ENCODE data around the gene AQP12A. TPM values are rescaled to one million over a fixed set of nuclear protein-coding genes. Genes with fewer than 3 reads are reported as not detected.
"Not testable (repeated sequence)": the region's sequence is repeated elsewhere in the genome, so short reads cannot be mapped to it uniquely, and the experiment has no call there.

Gene AQP12A
- not detected in 2 replicates for total RNA-seq (2014; rRNA removed; shearing (Covaris generic))

GRCh38 chr2:240691631-240692420 is at the start of gene AQP12A:
Gene AQP12A (plus strand): TSS chr2:240691866. CDS start chr2:240691914, 48 bp downstream.
- not testable (repeated sequence) for DNase-seq (ENCODE audit: low spot score)

GRCh38 chr2:240642061-240642805 is 49.4 kb upstream of the AQP12A start:
- DNase-seq (ENCODE audit: low spot score): no peak

GRCh38 chr2:240642806-240643092 is 48.9 kb upstream of the AQP12A start:
- no peak for DNase-seq (ENCODE audit: low spot score)

GRCh38 chr2:240643093-240643810 is 48.4 kb upstream of the AQP12A start:
- DNase-seq (ENCODE audit: low spot score): no peak

- no peak for DNase-seq (ENCODE audit: low spot score)
Measured at GRCh38 chr2:240643811-240644150, 47.9 kb upstream of the AQP12A start.

- no peak for DNase-seq (ENCODE audit: low spot score)
Measured at GRCh38 chr2:240644171-240644651, 47.5 kb upstream of the AQP12A start.

- no peak for DNase-seq (ENCODE audit: low spot score)
Measured at GRCh38 chr2:240644859-240645301, 46.8 kb upstream of the AQP12A start.

GRCh38 chr2:240645346-240645745 is 46.3 kb upstream of the AQP12A start:
- no peak for DNase-seq (ENCODE audit: low spot score)

- no peak for DNase-seq (ENCODE audit: low spot score)
Measured at GRCh38 chr2:240645801-240646175, 45.9 kb upstream of the AQP12A start.

- DNase-seq (ENCODE audit: low spot score): no peak
Measured at GRCh38 chr2:240646176-240646899, 45.3 kb upstream of the AQP12A start.

GRCh38 chr2:240646900-240647502 is 44.7 kb upstream of the AQP12A start:
- DNase-seq (ENCODE audit: low spot score): no peak

GRCh38 chr2:240647503-240648154 is 44.0 kb upstream of the AQP12A start:
- no peak for DNase-seq (ENCODE audit: low spot score)

- no peak for DNase-seq (ENCODE audit: low spot score)
Measured at GRCh38 chr2:240648155-240648649, 43.5 kb upstream of the AQP12A start.

- no peak for DNase-seq (ENCODE audit: low spot score)
Measured at GRCh38 chr2:240648650-240649275, 42.9 kb upstream of the AQP12A start.

GRCh38 chr2:240649331-240649730 is 42.3 kb upstream of the AQP12A start:
- no peak for DNase-seq (ENCODE audit: low spot score)

- DNase-seq (ENCODE audit: low spot score): no peak
Measured at GRCh38 chr2:240650254-240650965, 41.3 kb upstream of the AQP12A start.

GRCh38 chr2:240651185-240651584 is 40.5 kb upstream of the AQP12A start:
- DNase-seq (ENCODE audit: low spot score): no peak

- peak; percentile 53 for DNase-seq (ENCODE audit: low spot score)
Measured at GRCh38 chr2:240655931-240656886, 35.5 kb upstream of the AQP12A start.

Data from A172 (cell line).